Prostate gland (tissue), 2 donors: ENCODE results near the gene MYADML2. TPM values are rescaled to one million over a fixed set of nuclear protein-coding genes. Genes with fewer than 3 reads are reported as not detected.

ENCODE experiments used
- DNase-seq: peaks from one replicate; pipeline ENCODE4 v3.0.0-alpha.2; 2019; ENCODE audit warnings: low spot score
- H3K27ac ChIP-seq, 2 donors: fragments of 200-600 bp; sonication (generic); 2 replicates each; pipeline ENCODE4 v1.5.1; 2017 to 2019
- H3K27me3 ChIP-seq: fragments of 200-600 bp; sonication (generic); replicated peaks from 2 replicates; pipeline ENCODE4 v1.5.1; 2019; ENCODE audit not compliant: insufficient read depth
- H3K36me3 ChIP-seq, 2 donors: fragments of 200-600 bp; sonication (generic); 1 replicate in 1 of 2; 2 replicates in 1 of 2; pipeline versions ENCODE4 v1.5.1 to v1.8.1; 2017 to 2019
- H3K4me1 ChIP-seq: fragments of 200-600 bp; sonication (generic); replicated peaks from 2 replicates; pipeline ENCODE4 v1.5.1; 2019
- H3K4me3 ChIP-seq, 2 donors: fragments of 200-600 bp; sonication (generic); 2 replicates each; pipeline ENCODE4 v1.5.1; 2017 to 2019
- H3K9me3 ChIP-seq: fragments of 200-600 bp; sonication (generic); 2 replicates; pipeline ENCODE4 v1.5.1; 2017
- POLR2A ChIP-seq: fragments of 450-650 bp; IDR thresholded peaks from one replicate; pipeline ENCODE4 v1.6.1; 2016; ENCODE audit warnings: antibody characterized with exemption, mild to moderate bottlenecking
- POLR2AphosphoS5 ChIP-seq: sonication (generic); formaldehyde crosslinking; IDR thresholded peaks from one replicate; pipeline ENCODE4 v1.6.1; 2017; ENCODE audit warnings: antibody characterized with exemption
- WGBS: methylation state at CpG from one replicate; pipeline ENCODE4 v1.1.5; 2018; 5-methylcytosine and 5-hydroxymethylcytosine counted together
- intact Hi-C: fragments of 100-400 bp; cut with DNase I; formaldehyde crosslinking; loops from one replicate; pipeline ENCODE4 v1.14.2; 2022
- total RNA-seq, 2 donors: library from RNA; depleted of rRNA; stranded (reverse); fragments of >200 nt; gene quantifications; one replicate each; pipeline ENCODE4 v1.1.0, GENCODE V29; 2016
- TF ChIP-seq, protein P1 (sequence below), 4 experiments: fragments of 200-600 bp in 2 of 4; fragments of 450-650 bp in 2 of 4; sonication (generic) in 2 of 4; IDR thresholded peaks; 1 replicate in 3 of 4; 2 replicates in 1 of 4; pipeline ENCODE4 v1.5.1; 2016 to 2019; ENCODE audit warnings: antibody characterized with exemption in 4 of 4, mild to moderate bottlenecking in 2 of 4, moderate library complexity in 2 of 4

Gene MYADML2
- total RNA-seq, 2 donors from 2014 or later = 0.14 TPM; not detected in 1

DNA sequence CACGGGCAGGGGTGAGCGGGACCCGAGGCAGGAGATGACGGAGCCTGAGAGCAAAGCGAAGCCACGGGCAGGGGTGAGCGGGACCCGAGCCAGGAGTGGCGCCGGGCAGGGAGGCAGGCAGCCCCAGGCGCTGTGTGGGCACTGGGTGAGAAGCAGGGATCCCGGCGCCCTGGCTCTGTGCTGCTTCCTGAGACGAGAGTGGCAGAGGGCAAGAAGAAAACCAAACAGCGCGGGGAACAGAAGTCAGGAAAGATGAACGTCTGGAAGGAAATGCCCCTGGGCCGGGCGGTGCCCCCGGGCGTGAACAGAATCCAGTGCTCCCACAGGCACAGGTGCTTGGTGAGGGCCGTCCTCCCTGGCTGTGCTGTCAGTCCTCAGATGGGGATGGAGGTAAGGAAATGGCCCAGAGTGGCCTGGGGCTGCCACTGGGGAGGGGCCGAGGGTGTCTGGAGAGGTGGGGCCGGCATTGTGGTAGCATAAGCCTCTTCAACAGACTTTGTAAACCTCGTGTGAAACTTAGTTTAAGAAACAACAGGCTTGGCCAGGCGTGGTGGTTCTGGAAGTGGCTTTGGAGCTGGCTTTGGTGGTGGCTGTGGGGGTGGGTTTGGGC lies 40.2 kb upstream of the MYADML2 start:
- no peak overlapping the region for H3K27ac ChIP-seq
- H3K4me1 ChIP-seq = peaks cover 9% of the 10 kb centered on the region
- TF ChIP-seq POLR2A (no peak), POLR2AphosphoS5 (no peak)
- TF ChIP-seq, protein P1, sequence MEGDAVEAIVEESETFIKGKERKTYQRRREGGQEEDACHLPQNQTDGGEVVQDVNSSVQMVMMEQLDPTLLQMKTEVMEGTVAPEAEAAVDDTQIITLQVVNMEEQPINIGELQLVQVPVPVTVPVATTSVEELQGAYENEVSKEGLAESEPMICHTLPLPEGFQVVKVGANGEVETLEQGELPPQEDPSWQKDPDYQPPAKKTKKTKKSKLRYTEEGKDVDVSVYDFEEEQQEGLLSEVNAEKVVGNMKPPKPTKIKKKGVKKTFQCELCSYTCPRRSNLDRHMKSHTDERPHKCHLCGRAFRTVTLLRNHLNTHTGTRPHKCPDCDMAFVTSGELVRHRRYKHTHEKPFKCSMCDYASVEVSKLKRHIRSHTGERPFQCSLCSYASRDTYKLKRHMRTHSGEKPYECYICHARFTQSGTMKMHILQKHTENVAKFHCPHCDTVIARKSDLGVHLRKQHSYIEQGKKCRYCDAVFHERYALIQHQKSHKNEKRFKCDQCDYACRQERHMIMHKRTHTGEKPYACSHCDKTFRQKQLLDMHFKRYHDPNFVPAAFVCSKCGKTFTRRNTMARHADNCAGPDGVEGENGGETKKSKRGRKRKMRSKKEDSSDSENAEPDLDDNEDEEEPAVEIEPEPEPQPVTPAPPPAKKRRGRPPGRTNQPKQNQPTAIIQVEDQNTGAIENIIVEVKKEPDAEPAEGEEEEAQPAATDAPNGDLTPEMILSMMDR (IDR thresholded peaks at IDR 0.05) = no peak
- H3K4me3 ChIP-seq = no peak overlapping the region
- no peaks in the 10 kb centered on the region for H3K36me3 ChIP-seq
- no peak for DNase-seq
- 85% methylated on average over 26 of the region's 26 CpGs for WGBS
- H3K9me3 ChIP-seq = no peaks in the 10 kb centered on the region
- no peaks in the 10 kb centered on the region for H3K27me3 ChIP-seq
- intact Hi-C loops = no loop called here

DNA sequence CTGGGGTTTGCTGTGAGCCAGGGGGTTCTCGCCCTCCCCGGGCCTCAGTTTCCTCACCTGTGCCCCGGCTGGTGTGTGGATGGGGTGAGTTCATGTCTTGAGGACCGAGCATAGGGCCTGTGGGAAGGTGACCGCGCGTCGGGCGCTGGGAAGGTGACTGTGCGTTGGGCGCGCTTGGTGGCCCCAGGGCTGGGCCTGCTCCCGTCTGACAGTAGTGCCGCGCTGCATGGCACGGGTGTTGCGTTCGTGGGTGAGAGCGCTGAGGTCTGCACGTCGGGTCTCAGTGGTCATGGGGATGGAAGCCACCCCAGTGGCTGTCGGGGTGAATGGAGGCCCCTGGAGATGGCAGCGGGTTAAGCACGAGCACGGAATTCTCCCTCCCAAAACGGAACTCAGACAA lies 39.6 kb upstream of the MYADML2 start:
- H3K27ac ChIP-seq = no peak overlapping the region
- WGBS = 96% methylated on average over 26 of the region's 26 CpGs
- intact Hi-C loops = no loop called here
- H3K36me3 ChIP-seq = no peaks in the 10 kb centered on the region
- no peak for DNase-seq
- H3K4me1 ChIP-seq = peaks cover 6% of the 10 kb centered on the region
- no peaks in the 10 kb centered on the region for H3K27me3 ChIP-seq
- no peak overlapping the region for H3K4me3 ChIP-seq
- TF ChIP-seq POLR2AphosphoS5 = no peak
- TF ChIP-seq, protein P1 (IDR thresholded peaks at IDR 0.05) = no peak
- TF ChIP-seq POLR2A = no peak
- no peaks in the 10 kb centered on the region for H3K9me3 ChIP-seq

DNA sequence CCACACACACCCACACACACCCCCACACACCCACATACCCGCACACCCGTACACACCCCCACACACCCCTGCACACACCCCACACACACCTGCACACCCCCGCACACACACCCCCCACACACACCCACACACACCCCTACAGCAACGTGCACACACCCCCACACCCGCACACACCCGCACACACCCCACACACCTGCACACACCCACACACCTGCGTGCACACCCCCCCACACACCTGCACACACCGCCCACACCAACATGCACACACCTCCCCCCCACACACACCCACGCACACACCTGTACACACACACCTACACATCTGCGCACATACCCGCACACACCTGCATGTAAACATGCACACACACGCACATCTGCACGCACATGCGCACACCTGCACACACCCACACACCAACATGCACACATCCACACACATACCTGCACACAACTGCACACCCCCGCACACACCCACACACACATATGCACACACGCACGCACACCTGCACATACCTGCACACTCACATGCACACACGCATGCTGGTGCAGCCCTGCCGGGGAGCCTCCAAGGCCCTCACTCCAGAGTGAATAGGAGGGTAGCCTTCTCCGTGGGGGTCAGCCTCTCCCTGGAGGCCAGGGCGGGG lies 37.9 kb upstream of the MYADML2 start:
- TF ChIP-seq, protein P1 (IDR thresholded peaks at IDR 0.05) = no peak
- TF ChIP-seq POLR2A (no peak), POLR2AphosphoS5 (no peak)
- Histone ChIP-seq H3K4me1 (no peaks in the 10 kb centered on the region), H3K27ac (no peak overlapping the region), H3K4me3 (no peak overlapping the region), H3K9me3 (no peaks in the 10 kb centered on the region), H3K36me3 (no peaks in the 10 kb centered on the region), H3K27me3 (no peaks in the 10 kb centered on the region)
- WGBS = 92% methylated on average over 21 of the region's 21 CpGs
- intact Hi-C loops = no loop called here
- DNase-seq = no peak

DNA sequence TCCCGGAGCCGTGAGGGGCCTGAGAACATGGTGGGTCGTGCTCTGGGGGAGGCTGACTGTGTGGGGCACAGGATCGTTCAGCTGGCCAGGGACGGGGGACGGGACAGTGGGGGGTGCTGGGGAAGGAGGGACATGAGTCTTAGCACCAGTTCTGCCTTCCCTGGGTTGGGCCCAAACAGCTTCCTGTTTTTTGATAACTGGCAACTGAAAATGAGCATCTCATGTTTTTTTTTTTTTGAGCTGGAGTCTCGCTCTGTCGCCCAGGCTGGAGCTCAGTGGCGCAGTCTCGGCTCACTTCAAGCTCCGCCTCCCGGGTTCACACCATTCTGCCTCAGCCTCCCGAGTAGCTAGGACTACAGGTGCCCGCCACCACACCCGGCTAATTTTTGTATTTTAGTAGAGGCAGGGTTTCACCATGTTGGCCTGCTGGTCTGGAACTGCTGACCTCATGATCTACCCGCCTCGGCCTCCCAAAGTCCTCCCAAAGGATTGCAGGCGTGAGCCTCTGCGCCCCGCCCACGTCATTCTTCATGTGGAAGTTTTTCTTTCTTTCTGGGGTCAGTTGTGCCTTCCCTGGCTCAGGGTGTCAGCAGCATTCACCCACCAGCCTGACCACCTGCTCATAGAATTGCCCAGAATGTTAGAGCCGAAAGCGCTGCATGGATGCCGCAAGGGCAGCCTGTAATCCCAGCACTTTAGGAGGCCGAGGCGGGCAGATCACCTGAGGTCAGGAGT lies 36.8 kb upstream of the MYADML2 start:
- Histone ChIP-seq H3K9me3 (no peaks in the 10 kb centered on the region), H3K4me3 (no peak overlapping the region), H3K27me3 (no peaks in the 10 kb centered on the region), H3K27ac (no peak overlapping the region), H3K4me1 (no peaks in the 10 kb centered on the region), H3K36me3 (no peaks in the 10 kb centered on the region)
- DNase-seq = no peak
- TF ChIP-seq POLR2AphosphoS5 (no peak), POLR2A (no peak)
- TF ChIP-seq, protein P1 (IDR thresholded peaks at IDR 0.05) = no peak
- intact Hi-C loops = no loop called here
- 95% methylated on average over 26 of the region's 26 CpGs for WGBS
